NCI-H510A treated with DMSO at 0.1 percent for 48 hours (cell line): ENCODE measurements around the gene DNAJC5.
"Not testable (repeated sequence)": the region's sequence is repeated elsewhere in the genome, so short reads cannot be mapped to it uniquely, and the experiment has no call there.

ENCODE experiments used
- DNase-seq: peaks from one replicate; lab custom pipeline; 2025; lab: John Stamatoyannopoulos, UW

The DNAJC5 gene

DNA sequence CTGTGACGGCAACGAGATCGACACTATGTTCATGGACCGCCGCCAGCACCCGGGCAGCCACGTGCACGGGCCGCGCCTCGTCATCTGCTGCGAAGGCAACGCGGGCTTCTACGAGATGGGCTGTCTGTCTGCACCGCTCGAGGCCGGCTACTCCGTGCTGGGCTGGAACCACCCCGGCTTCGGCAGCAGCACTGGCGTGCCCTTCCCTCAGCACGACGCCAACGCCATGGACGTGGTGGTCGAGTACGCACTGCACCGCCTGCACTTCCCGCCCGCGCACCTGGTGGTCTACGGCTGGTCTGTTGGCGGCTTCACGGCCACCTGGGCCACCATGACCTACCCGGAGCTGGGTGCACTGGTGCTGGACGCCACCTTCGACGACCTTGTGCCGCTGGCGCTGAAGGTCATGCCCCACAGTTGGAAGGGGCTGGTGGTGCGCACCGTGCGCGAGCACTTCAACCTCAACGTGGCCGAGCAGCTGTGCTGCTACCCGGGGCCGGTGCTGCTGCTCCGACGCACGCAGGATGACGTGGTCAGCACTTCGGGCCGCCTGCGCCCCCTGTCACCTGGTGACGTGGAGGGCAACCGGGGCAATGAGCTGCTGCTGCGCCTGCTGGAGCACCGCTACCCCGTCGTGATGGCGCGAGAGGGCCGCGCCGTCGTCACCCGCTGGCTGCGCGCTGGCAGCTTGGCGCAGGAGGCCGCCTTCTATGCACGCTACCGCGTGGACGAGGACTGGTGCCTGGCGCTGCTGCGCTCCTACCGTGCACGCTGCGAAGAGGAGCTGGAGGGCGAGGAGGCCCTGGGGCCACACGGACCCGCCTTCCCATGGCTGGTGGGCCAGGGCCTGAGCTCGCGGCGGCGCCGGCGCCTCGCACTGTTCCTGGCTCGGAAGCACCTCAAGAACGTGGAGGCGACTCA is 32.7 kb upstream of the DNAJC5 start:
- no peak for DNase-seq

DNA sequence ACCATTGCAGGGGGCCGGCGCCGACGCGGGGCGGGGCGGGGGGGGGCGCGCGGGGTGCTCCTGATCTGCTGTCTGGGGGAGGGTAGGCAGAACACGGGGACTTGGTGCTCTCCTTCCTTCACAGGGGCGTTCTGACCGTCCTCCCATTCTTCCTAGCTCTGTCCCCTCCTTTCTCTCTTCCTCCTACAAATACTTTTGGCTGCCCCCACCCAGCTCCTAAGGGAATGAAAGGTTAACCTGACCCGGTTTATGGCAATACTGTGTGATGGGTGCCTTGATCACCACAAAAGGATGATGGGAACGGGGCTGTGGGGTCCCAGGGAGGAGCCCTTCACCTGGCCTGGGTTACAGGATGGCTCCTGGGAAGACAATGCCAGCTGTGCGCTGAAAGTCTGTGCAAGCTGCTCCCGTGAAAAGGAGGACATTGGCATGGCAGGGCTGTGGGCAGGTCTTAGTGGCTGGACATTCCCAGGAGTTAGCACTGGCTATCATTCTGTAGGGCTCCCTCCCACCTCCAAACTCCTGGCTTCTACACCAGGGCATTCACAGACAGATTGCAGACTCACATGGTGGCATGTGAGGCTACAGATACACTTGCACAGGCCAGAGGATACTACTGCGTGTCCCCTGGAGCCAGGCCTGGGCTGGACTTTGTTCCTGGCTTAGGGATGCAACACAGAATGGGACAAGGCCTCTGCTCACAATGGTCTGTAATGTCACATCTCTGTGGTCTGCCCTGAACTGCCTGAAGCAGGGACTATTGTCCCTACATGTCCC is 31.7 kb upstream of the DNAJC5 start:
- DNase-seq, result no peak

DNA sequence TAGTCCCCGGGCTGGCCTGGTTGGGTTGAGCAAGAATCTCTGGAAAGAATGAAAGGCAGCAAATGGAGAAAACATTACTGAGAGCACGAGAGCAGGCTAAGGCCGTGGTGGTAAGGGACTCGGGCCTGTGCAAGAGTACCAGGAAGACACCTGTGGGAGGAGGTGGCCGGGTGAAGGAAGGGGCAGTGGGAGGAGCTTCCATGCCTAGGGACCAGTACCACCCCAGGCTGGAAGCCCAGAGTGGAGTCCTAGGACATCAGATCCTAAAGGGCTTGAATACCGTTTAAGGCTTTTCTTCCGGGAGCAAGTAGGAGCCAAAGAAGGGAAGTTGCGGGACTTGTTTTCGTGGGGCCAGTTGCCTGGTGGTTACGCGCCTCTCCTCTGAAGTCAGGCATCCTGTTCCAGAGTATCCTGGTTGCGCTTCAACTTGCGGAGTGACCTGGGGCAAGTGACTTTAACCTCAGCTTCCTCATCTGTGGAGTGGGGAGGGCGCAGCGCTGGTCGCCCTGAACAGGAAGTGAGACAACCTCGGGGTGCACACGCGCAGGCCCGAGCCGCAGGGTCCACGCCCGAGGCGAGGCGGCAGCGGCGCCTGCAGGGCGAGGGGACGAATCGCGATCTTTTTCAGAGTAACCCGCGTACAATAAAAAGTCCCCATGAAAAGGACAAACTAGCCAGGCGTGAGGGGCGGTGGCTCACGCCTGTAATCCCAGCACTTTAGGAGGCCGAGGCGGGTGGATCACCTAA is 31.0 kb upstream of the DNAJC5 start:
- DNase-seq, result peak; percentile 82

DNA sequence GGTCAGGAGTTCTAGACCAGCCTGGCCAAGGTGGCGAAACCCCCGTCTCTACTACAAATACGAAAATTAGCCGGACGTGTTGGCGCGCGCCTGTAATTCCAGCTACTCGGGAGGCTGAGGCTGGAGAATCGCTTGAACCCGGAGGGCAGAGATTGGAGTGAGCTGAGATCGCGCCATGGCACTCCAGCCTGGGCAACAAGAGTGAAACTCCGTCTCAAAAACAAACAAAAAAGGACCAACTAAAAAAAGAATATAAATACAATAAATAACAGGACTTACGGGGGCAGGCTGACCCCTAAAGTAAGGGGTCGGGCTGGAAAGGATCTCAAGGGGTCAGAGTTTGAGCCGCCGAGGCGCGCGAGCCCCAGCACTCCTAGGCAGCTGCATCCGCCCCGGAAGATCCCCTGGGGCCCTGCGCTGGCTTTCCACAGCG is 30.4 kb upstream of the DNAJC5 start:
- DNase-seq, result no peak

DNA sequence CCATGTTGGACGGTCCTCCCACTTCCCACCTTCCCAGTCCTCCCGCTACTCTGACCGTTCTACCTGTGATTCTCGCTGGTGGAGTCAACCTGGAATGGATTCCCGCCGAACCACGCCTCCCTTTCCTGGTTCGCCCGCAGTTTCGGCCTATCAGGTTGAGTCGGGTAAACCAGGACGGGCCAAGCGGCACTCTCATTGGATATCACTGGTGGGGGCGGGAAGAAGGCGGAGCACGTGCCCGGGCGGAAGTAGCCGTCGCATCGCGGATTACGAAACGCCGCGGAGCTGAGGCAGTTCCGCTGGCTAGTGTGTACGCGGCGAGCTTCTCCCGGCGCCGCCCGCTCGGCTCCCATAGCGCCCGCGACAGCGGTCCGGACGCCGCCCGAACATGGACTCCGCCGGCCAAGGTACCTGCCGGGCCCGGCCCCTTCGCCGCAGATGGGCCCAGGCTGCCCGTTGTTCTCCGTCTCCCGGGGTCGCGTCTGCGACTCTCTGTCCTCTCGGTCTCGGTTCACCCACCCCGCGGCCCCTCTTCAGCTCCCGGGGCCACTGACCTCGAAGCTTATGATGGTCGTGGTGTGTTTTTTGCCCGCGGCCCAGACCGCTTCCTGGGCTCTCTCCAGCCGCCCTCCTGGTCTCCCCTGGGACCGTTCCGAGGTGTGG is 29.8 kb upstream of the DNAJC5 start, which contains the start of gene TPD52L2:
TPD52L2 (plus strand) TSS at position 293 of the 663 bp plus-strand sequence; CDS start at position 389, 96 bp downstream.
- DNase-seq, result peak; percentile 99

DNA sequence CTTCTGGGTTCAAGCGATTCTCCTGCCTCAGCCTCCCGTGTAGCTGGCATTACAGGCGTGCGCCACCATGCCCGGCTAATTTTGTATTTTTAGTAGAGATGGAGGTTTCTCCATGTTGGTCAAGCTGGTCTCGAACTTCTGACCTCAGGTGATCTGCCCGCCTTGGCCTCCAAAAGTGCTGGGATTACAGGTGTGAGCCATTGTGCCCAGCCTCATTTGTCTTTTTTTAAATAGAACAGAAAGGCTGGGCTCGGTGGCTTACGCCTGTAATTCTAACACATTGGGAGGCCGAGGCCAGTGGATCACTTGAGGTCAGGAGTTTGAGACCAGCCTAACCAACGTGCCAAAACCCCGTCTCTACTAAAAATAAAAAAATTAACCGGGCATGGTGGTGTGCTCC is 27.9 kb upstream of the DNAJC5 start:
- DNase-seq, result not testable (repeated sequence)

DNA sequence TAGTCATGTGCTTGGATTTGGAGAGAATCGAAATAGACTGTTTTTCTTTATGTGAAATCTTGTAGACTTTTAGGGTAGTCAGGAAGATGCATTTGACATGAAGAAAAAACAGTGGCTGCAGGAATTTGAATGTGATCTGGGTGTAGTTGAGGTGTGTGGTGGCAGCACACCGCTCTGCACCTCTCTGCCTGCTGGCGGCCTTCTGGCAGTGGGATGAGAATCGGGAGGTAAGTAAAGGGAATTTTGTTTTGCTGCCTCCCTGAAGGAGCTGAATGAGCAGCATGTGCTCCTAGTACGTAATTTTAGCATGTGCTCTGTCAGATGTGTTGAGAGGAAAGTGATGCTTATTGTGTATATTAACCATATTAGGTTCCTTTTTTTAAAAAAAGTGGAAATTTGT is 26.7 kb upstream of the DNAJC5 start:
- DNase-seq, result no peak

DNA sequence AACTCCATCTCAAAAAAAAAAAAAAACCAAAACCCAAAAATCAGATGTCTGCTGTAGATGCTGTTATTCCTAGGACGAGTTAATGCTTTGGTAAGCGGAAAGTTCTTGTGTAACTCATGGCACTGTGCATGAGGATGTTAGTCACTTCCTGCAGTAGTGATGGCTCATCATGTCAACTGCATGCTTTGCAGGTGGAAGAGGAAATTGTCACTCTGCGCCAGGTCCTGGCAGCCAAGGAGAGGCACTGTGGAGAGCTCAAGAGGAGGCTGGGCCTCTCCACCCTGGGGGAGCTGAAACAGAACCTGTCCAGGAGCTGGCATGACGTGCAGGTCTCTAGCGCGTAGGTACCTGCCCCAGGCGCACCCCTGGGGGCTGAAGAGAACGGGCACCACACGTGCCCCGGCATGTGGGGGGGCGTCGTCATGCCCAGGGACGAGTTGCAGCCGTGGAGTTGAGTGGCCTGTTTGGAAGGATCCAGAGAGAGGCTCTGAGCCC is 21.4 kb upstream of the DNAJC5 start:
- no peak for DNase-seq

DNA sequence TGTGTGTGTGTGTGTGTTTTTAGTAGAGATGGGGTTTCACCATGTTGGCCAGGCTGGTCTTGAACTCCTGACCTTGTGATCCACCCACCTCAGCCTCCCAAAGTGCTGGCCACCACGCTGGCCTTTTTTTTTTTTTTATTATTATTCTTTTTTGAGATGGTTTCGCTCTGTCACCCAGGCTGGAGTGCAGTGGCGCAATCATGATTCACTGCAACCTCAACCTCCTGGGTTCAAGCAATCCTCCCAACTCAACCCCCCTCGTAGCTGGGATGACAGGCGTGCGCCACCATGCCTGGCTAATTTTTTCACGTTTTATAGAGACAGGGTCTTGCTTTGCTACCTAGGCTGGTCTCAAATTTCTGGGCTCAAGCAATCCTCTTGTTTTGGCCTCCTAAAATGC is 20.7 kb upstream of the DNAJC5 start:
- DNase-seq, result not testable (repeated sequence)

DNA sequence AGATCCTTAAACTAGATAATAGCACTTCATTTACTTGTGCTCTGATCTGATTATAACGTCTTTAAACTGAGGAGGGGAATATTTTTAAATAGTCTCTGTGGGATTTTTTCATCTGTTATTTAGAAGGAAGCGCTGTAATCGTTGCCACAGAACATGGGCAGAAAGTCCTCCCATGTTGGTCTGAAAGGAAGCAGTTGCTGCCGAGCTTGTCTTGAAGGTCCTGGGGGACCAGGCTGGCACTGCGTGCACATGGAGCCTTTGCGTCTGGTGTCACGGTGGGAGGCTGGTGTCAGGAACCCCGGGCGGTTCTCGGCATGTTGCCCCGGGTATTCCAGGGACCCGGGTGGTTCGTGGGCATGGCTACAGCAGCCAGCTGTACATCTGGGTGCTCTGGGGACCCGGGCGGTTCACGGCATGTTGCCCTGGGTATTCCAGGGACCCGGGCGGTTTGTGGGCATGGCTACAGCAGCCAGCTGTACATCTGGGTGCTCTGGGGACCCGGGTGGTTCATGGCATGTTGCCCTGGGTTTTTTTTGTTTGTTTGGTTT is 18.4 kb upstream of the DNAJC5 start:
- no peak for DNase-seq

DNA sequence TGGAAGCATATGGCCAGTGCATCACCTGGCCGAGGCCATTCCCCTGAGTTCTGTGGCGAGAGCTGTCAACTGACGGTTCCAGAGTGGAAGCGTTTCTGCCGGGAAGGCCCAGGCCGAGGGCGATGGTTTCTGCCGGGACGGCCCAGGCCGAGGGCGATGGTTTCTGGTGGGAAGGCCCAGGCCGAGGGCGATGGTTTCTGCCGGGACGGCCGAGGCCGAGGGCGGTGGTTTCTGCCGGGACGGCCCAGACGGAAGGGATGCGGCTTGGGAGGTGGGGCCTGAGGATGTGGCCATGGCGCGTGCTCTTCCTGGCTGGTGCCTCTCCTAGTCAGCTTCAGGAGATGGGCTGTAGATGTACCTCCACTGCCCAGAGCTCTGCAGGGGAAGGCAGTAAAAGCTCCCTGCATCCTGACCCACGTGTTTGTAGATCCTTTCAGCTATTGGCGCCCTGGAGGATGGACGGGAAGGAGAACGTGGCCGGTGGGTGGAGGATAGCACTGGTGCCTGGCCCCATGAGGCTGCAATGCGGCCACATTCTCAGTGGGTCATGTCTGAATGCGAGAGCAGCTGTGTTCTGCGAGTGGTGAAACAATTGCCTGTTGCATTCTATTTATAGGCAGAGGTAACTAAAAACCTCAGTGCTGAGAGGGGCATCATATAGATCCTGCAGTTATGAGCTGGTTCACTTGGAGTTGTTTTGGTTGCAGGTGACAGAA is 17.0 kb upstream of the DNAJC5 start:
- no peak for DNase-seq

DNA sequence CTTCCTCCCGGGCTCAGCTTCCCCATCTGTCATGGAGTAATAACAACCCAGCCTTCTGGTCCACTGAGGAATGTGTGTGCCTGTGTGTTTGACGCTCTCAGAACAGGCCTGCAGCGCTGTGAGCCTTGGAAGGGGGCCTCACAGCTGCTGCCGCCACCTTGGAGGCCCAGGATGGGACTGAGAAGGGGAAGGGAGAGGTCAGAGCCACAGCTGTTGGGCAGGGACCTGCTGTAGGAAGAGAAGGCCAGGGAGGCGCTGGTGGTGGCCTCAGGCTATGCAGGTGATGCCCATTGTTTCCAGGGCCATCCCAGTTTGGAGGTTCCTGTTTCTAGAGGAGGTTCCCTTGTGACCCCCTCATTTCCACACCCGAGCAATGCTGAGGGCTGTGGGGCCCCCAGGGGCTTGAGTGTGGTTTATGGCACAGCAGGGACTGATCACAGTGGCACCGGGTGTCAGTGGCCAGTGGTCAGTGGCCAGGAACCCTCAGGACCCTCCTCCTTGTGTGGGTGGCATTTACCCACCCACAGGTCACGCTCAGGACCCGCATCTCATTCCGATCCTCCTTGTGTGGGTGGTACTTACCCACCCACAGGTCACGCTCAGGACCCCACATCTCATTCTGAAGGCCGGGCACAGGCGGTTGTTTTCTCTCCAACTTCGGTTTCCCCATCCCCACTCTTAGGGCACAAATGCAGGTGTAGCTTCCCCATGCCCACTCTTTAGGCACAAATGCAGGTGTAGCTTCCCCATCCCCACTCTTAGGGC is 15.8 kb upstream of the DNAJC5 start:
- no peak for DNase-seq

DNA sequence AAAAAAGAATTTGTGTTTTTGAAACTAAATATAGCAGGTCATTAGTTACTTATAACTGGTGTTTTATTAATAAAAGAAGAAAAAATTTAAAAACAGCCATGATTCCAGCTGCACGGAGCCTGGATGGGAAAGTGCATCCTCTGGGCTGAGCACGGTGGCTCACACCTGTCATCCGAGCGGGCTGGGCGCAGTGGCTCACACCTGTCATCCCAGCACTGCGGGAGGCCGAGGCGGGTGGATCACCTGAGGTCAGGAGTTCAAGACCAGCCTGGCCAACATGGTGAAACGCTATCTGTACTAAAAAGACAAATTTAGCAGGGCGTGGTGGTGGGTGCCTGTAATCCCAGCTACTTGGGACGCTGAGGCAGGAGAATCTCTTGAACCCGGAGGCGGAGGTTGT is 14.0 kb upstream of the DNAJC5 start:
- DNase-seq, result not testable (repeated sequence)

DNA sequence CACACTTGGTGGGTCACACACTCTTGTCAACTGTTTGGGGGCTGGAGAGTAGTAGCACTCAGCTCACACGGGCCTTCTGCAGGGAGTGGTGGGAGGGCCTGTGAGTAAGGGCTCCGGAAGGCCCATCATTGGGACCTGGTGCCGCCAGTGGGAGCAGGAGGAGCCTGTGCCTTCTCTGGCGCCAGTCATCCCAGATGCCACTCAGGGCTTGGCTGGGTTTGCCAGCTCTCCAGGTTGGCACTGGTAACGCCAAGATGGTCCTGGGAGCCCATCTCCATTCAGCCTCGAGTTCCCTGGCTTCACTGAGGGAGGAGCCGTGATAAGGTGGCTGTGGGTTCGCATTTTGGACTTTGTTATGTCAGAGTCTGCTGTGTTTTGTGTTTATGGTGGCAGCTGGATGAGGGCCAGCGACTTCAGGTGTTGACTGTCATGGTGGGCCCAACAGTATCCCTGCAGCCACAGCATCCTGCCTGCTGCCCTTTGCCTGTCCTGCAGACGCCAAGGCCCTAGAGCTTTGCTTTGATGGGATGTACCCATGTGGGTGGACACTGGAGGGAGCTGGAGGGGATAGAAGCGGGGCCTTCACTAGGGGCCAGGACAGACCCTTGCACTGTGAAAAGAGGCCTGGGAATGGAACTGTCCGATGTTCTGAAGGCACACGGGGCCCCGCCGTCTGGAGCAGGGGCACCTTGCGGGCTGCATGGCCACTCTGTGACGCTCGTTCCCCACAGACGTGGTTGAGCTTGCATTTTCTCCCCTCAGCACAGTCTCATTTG is 13.3 kb upstream of the DNAJC5 start:
- DNase-seq, result no peak

DNA sequence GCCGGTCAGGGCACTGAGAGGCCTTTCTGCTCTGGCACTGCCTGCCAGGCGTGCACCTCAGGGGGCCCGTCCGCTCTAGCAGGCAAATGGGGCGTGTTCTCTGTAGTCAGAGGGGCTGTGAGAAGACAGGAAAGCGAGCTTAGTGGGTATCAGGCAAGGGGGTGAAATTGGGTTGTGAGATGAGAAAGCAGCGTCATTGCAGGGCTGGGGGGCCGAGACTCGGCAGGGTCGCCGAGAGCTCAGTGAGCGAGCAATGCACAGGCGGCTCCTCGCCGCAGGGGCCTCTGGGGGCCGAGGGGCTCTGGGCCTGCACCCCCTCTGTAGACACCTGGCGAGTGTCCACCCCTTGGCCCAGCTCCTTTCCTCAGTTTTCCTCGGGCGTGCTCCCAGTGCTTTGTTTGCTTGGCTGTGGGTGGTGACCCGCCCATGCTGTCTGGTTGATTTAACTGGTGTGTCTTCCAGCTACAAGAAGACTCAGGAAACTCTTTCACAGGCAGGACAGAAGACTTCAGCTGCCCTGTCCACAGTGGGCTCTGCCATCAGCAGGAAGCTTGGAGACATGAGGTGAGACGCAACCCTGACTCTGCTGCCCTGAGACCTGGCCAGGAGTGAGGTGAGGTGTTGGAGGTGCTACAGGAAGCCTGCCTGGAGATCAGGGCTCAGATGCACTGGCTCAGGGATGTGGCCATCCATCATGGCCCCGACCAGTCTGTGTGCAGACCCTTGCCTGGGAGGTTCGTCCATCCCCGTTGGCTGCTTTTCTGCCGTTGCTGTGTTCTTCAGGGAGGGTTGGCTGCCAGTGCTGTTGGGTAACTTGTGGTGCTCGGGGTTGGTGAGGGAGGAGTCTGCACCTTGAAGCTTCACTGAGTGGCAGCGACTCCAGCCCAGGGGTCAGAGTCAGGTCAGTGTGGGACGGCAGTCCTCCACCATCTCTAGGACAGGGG is 12.4 kb upstream of the DNAJC5 start:
- DNase-seq, result no peak

DNA sequence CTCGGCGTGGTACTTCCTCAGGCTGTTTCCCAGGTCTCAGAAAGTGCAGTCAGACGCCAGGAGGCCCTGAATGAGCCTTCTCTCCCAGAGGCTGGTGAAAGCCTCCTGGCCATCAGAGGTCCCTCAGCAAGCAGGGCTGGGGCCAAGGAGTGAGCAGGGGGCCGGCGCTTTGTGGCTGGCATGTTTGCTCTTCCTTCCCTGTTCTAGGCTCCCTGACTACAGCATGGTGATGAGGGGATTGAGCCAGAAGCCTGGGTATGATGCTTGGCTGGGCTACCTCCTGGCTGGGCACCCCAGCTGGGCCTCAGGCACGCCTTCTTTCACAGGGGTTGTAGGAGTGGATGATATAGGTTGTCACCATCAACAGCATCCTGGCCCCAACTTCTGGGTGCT is 11.7 kb upstream of the DNAJC5 start:
- no peak for DNase-seq

DNA sequence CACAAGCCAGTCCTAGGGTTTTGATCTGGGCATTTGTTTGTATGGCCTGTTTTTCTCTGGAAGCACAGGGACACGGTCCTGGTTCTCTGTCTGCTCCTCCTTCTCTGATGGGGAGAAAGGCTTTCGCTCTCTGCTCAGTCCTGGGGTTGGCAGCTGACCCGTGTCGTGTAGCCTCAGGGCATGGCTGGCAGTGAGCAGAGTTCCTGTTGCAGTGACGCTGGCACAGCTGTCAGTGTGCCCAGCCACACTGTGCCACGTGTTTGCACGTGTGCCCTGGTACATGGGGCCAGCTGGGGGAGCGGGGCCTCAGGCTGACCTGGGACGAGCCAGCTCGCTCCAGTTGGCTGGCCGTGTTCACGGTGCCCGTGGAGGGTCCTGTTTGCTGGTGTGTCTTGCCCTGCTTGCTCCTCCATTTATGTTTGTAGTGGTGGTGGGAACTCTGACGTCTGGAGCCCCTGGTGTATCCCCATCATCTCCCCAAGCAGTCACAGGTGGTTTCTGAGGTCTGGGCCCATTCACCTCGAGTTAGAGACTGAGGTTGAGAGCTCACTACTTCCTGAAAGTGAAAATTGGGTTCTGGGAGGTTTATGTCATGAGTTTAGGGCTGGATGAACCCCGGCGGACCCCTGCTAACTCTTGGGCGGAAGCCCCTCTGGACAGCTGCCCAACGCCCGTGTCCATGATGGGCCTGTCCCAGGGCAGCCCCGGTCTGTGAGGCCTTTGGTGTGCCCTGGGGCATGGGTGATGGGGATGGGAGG is 10.2 kb upstream of the DNAJC5 start:
- no peak for DNase-seq
